H9 (cell line): ENCODE data around the gene DNAH1. TPM values are rescaled to one million over a fixed set of nuclear protein-coding genes. Genes with fewer than 3 reads are reported as not detected.

Experiments
- DNase-seq: peaks from one replicate; pipeline ENCODE4 v3.0.0-alpha.2; 2017
- H2AFZ ChIP-seq: one replicate; pipeline ENCODE4 v1.6.1; 2013; ENCODE audit warnings: mild to moderate bottlenecking, low read length, control low read depth, moderate library complexity
- H2AK5ac ChIP-seq: 2 replicates; pipeline ENCODE4 v1.6.1; 2013; ENCODE audit warnings: low read length, control low read depth, mixed read lengths; ENCODE audit not compliant: insufficient read length
- H2BK120ac ChIP-seq: one replicate; pipeline ENCODE4 v1.6.1; 2013; ENCODE audit warnings: low read depth, mild to moderate bottlenecking, low read length, control low read depth, inconsistent platforms; ENCODE audit not compliant: poor library complexity, severe bottlenecking
- H2BK12ac ChIP-seq: 2 replicates; pipeline ENCODE4 v1.6.1; 2013; ENCODE audit warnings: low read length, control low read depth, mixed read lengths, low read depth; ENCODE audit not compliant: insufficient read length
- H2BK15ac ChIP-seq: 2 replicates; pipeline ENCODE4 v1.6.1; 2013; ENCODE audit warnings: low read depth, low read length, control low read depth
- H2BK20ac ChIP-seq: one replicate; pipeline ENCODE4 v1.6.1; 2013; ENCODE audit warnings: low read depth, mild to moderate bottlenecking, low read length, control low read depth, inconsistent platforms; ENCODE audit not compliant: poor library complexity, severe bottlenecking
- H2BK5ac ChIP-seq: 2 replicates; pipeline ENCODE4 v1.6.1; 2013; ENCODE audit warnings: low read length, control low read depth, mixed read lengths; ENCODE audit not compliant: insufficient read length
- H3K14ac ChIP-seq: 2 replicates; pipeline ENCODE4 v1.6.1; 2013; ENCODE audit warnings: low read length, control low read depth; ENCODE audit not compliant: insufficient read depth
- H3K18ac ChIP-seq: 2 replicates; pipeline ENCODE4 v1.6.1; 2013; ENCODE audit warnings: low read depth, mild to moderate bottlenecking, mixed read lengths, low read length, control low read depth; ENCODE audit not compliant: insufficient read length
- H3K23ac ChIP-seq: 2 replicates; pipeline ENCODE4 v1.6.1; 2013; ENCODE audit warnings: low read length, control low read depth, mixed read lengths, low read depth; ENCODE audit not compliant: insufficient read length
- H3K23me2 ChIP-seq: 2 replicates; pipeline ENCODE4 v1.6.1; 2013; ENCODE audit warnings: low read depth, mild to moderate bottlenecking, mixed read lengths, low read length, control low read depth; ENCODE audit not compliant: insufficient read length, poor library complexity, severe bottlenecking
- H3K27ac ChIP-seq: 2 replicates; pipeline ENCODE4 v1.5.1; 2013; ENCODE audit warnings: low read length, control low read depth, mixed read lengths, low read depth; ENCODE audit not compliant: insufficient read length
- H3K27me3 ChIP-seq: 2 replicates; pipeline ENCODE4 v1.6.1; 2013; ENCODE audit warnings: low read length, control low read depth, inconsistent platforms; ENCODE audit not compliant: insufficient read depth
- H3K4ac ChIP-seq: 2 replicates; pipeline ENCODE4 v1.6.1; 2013; ENCODE audit warnings: low read depth, mild to moderate bottlenecking, control low read depth, inconsistent platforms, low read length, moderate library complexity
- H3K4me1 ChIP-seq: 2 replicates; pipeline ENCODE4 v1.6.1; 2013; ENCODE audit warnings: low read length, control low read depth, inconsistent platforms; ENCODE audit not compliant: insufficient read depth
- H3K4me2 ChIP-seq: 2 replicates; pipeline ENCODE4 v1.6.1; 2013; ENCODE audit warnings: low read length, control low read depth, mixed read lengths; ENCODE audit not compliant: insufficient read length, insufficient read depth
- H3K56ac ChIP-seq: 2 replicates; pipeline ENCODE4 v1.6.1; 2013; ENCODE audit warnings: low read depth, mild to moderate bottlenecking, mixed read lengths, low read length, control low read depth; ENCODE audit not compliant: insufficient read length
- H3K79me1 ChIP-seq: 2 replicates; pipeline ENCODE4 v1.6.1; 2013; ENCODE audit warnings: low read depth, mild to moderate bottlenecking, moderate library complexity, low read length, control low read depth, inconsistent platforms; ENCODE audit not compliant: insufficient read depth, poor library complexity, severe bottlenecking
- H3K79me2 ChIP-seq: 2 replicates; pipeline ENCODE4 v1.6.1; 2013; ENCODE audit warnings: low read length, control low read depth, inconsistent platforms; ENCODE audit not compliant: insufficient read depth
- H3K9ac ChIP-seq: 2 replicates; pipeline ENCODE4 v1.6.1; 2013; ENCODE audit warnings: low read length, control low read depth, mixed read lengths; ENCODE audit not compliant: insufficient read length; ENCODE audit errors: extremely low read depth
- H3K9me3 ChIP-seq: one replicate; pipeline ENCODE4 v1.6.1; 2013; ENCODE audit warnings: low read depth, low read length, inconsistent platforms; ENCODE audit not compliant: control insufficient read depth
- H3T11ph ChIP-seq: one replicate; pipeline ENCODE4 v1.6.1; 2013; ENCODE audit warnings: mild to moderate bottlenecking, low read length, control low read depth, inconsistent platforms
- H4K20me1 ChIP-seq: one replicate; pipeline ENCODE4 v1.6.1; 2013; ENCODE audit not compliant: control insufficient read depth, insufficient read length, insufficient read depth
- H4K5ac ChIP-seq: 2 replicates; pipeline ENCODE4 v1.6.1; 2013; ENCODE audit warnings: low read depth, mild to moderate bottlenecking, mixed read lengths, low read length, control low read depth; ENCODE audit not compliant: insufficient read length
- H4K8ac ChIP-seq: replicated peaks from 2 replicates; pipeline ENCODE4 v1.6.1; 2013; ENCODE audit warnings: low read length, control low read depth, mixed read lengths, low read depth; ENCODE audit not compliant: insufficient read length
- H4K91ac ChIP-seq: 2 replicates; pipeline ENCODE4 v1.6.1; 2013; ENCODE audit warnings: low read depth, mild to moderate bottlenecking, moderate library complexity, mixed read lengths, low read length, control low read depth; ENCODE audit not compliant: insufficient read length
- H3K27ac Mint-ChIP-seq, 3 experiments: 2 replicates in 2 of 3; 3 replicates in 1 of 3; pipeline ENCODE4 v1.8.0; 2020 to 2021; ENCODE audit warnings: mixed read lengths in 3 of 3, mild to moderate bottlenecking in 1 of 3, moderate library complexity in 1 of 3
- H3K27me3 Mint-ChIP-seq: 2 replicates; pipeline ENCODE4 v1.8.0; 2021; ENCODE audit warnings: low read depth, mild to moderate bottlenecking, moderate library complexity, mixed read lengths
- H3K36me3 Mint-ChIP-seq, 3 experiments: 2 replicates in 2 of 3; 3 replicates in 1 of 3; pipeline ENCODE4 v1.8.0; 2020 to 2021; ENCODE audit warnings: low read depth in 3 of 3, mixed read lengths in 3 of 3; ENCODE audit not compliant: insufficient read depth in 1 of 3
- H3K4me1 Mint-ChIP-seq, 2 experiments: 2 replicates each; pipeline ENCODE4 v1.8.0; 2020; ENCODE audit warnings: mixed read lengths in 2 of 2
- H3K4me3 Mint-ChIP-seq, 2 experiments: 2 replicates in 1 of 2; 3 replicates in 1 of 2; pipeline ENCODE4 v1.8.0; 2020 to 2021; ENCODE audit warnings: mild to moderate bottlenecking in 2 of 2, mixed read lengths in 2 of 2, moderate library complexity in 1 of 2
- H3K9me3 Mint-ChIP-seq, 2 experiments: 2 replicates in 1 of 2; 3 replicates in 1 of 2; pipeline ENCODE4 v1.8.0; 2020; ENCODE audit warnings: mild to moderate bottlenecking in 2 of 2, mixed read lengths in 2 of 2, moderate library complexity in 1 of 2
- WGBS: extraction: QIAGEN DNeasy Blood & Tissue Kit; methylation state at CpG from one replicate; pipeline ENCODE4 v1.1.7; 2013; ENCODE audit warnings: missing lambda C conversion rate, low lambda C conversion rate, mixed read lengths; ENCODE audit not compliant: insufficient read length; ENCODE audit errors: extremely low coverage; 5-methylcytosine and 5-hydroxymethylcytosine counted together
- total RNA-seq: library from RNA; stranded (reverse); gene quantifications from 2 replicates; pipeline ENCODE4 v1.2.1, GENCODE V29; 2021
- TF ChIP-seq, protein P1 (sequence below): fragments of 200-600 bp; sonication (generic); conservative IDR thresholded peaks from 3 replicates; pipeline ENCODE4 v1.8.0; 2021; ENCODE audit warnings: antibody characterized with exemption, mild to moderate bottlenecking

DNAH1 gene
- total RNA-seq, 1 experiment from 2014 or later, result 2.0 TPM

DNA sequence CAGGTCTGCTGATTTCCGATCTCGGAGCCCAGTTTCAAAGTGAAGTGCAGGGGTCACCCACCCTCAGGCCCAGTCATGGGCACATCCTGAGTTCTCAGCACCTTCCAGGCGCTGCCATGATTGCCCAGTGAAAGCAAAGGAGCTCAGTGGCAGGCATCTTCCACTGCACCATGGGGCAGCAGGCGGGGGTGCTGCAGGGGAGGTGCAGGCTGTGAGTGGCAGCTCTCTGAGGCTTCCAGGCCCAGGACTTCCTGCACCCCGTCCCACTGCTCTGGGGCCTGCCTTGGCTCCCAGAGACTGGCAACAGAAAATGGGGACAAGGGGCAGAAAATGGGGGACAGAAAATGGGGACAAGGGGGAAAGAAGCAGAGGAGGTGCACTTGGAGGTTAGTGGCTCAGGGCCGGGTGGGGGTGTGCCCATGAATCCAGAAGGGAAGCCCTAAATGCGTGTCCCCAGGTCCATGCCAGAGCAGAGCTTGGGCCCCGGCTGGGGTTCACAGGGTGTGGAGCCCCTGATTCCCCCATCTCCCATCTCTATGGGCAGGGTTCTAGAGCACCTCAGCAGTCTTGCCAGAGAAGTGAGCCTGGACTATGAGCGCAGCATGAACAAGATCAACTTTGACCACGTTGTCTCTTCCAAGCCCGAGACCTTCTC lies 28.0 kb downstream of the DNAH1 start:
- Mint-ChIP-seq H3K27me3 (peaks cover 15% of the 10 kb centered on the region), H3K4me3 (no peak overlapping the region), H3K27ac (no peak overlapping the region; a peak in 1 of 7 replicates), H3K36me3 (no peaks in the 10 kb centered on the region), H3K4me1 (peaks cover 3 to 5% of the 10 kb centered on the region in 2 experiments; a peak in 2 of 4 replicates), H3K9me3 (no peaks in the 10 kb centered on the region)
- no peak for DNase-seq
- no peaks in the 10 kb centered on the region for H3K23me2 ChIP-seq
- no peak overlapping the region for H2AK5ac ChIP-seq
- H3K56ac ChIP-seq, result no peak overlapping the region
- H2BK15ac ChIP-seq, result no peak overlapping the region
- no peaks in the 10 kb centered on the region for H3K4me1 ChIP-seq
- H3T11ph ChIP-seq, result no peak overlapping the region
- H2BK20ac ChIP-seq, result no peak overlapping the region
- no peaks in the 10 kb centered on the region for H3K27me3 ChIP-seq
- TF ChIP-seq, protein P1, sequence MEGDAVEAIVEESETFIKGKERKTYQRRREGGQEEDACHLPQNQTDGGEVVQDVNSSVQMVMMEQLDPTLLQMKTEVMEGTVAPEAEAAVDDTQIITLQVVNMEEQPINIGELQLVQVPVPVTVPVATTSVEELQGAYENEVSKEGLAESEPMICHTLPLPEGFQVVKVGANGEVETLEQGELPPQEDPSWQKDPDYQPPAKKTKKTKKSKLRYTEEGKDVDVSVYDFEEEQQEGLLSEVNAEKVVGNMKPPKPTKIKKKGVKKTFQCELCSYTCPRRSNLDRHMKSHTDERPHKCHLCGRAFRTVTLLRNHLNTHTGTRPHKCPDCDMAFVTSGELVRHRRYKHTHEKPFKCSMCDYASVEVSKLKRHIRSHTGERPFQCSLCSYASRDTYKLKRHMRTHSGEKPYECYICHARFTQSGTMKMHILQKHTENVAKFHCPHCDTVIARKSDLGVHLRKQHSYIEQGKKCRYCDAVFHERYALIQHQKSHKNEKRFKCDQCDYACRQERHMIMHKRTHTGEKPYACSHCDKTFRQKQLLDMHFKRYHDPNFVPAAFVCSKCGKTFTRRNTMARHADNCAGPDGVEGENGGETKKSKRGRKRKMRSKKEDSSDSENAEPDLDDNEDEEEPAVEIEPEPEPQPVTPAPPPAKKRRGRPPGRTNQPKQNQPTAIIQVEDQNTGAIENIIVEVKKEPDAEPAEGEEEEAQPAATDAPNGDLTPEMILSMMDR, result no peak
- H3K14ac ChIP-seq, result no peak overlapping the region
- no peak overlapping the region for H3K4ac ChIP-seq
- no peak overlapping the region for H3K27ac ChIP-seq
- H4K20me1 ChIP-seq, result peaks cover 2% of the 10 kb centered on the region
- WGBS, result no CpG with 5 or more reads among the region's 11 CpGs
- H3K9ac ChIP-seq, result no peak overlapping the region
- no peaks in the 10 kb centered on the region for H3K79me1 ChIP-seq
- no peak overlapping the region for H3K18ac ChIP-seq
- H2BK12ac ChIP-seq, result no peak overlapping the region
- H2BK120ac ChIP-seq, result no peak overlapping the region
- H4K5ac ChIP-seq, result no peak overlapping the region
- H4K91ac ChIP-seq, result no peak overlapping the region
- H3K9me3 ChIP-seq, result no peaks in the 10 kb centered on the region
- no peaks in the 10 kb centered on the region for H3K79me2 ChIP-seq
- no peak overlapping the region for H2BK5ac ChIP-seq
- no peak overlapping the region for H3K23ac ChIP-seq
- H2AFZ ChIP-seq, result no peak overlapping the region
- H4K8ac ChIP-seq, result no peak overlapping the region
- no peak overlapping the region for H3K4me2 ChIP-seq
